GM19239 (cell line): Measurements from ENCODE around the gene MCOLN1.

Experiments used
- DNase-seq: peaks from one replicate; pipeline ENCODE4 v3.0.0; 2011; ENCODE audit warnings: low spot score; ENCODE audit not compliant: insufficient read length
- FAIRE-seq: peaks from 2 replicates; lab custom pipeline; 2011; peaks lifted over from hg19 to GRCh38; lab: Jason Lieb, UNC

The MCOLN1 gene

DNA sequence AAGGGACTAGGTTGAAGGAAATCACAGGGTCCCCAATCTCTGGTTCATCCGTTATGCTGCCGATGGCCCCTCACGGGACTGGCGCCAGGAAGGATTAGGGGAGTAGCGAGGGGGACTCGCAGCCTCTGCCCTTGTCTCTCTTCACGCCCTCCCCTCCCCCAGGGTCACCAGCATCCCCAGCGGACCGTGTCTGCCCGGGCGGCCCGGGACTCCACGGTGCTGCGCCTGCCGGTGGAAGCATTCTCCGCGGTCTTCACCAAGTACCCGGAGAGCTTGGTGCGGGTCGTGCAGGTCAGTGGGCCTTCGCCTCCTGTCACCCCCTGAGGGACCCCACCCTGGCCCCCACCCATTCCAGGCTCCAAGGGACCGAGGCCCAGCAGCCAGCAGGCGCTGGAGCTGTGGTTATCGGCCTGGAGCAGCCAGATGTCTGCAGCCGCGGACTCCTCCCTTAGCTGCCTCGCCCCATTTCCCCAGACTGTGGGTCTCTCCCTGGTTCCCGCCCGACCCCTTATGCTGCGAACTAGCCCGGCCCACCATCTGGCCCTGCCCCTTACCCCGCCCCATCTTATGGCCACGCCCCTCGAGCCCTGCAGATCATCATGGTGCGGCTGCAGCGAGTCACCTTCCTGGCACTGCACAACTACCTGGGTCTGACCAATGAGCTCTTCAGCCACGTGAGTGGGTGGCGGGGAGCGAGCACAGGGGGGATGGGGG, 18.5 kb downstream of the MCOLN1 start:
- DNase-seq (no peak), FAIRE-seq (no peak)

DNA sequence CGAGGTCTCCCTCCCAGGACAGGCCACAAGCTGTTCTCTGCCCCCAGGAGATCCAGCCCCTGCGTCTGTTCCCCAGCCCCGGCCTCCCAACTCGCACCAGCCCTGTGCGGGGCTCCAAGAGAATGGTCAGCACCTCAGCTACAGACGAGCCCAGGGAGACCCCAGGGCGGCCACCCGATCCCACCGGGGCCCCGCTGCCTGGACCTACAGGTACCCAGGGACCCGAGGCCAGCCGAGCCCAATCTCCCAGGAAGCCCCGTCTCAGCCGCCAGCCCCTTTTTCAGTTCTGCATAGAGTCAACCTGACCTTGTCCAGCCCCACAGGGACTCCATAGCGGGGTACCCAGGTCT, 19.0 kb downstream of the MCOLN1 start:
- FAIRE-seq (no peak), DNase-seq (no peak)

DNA sequence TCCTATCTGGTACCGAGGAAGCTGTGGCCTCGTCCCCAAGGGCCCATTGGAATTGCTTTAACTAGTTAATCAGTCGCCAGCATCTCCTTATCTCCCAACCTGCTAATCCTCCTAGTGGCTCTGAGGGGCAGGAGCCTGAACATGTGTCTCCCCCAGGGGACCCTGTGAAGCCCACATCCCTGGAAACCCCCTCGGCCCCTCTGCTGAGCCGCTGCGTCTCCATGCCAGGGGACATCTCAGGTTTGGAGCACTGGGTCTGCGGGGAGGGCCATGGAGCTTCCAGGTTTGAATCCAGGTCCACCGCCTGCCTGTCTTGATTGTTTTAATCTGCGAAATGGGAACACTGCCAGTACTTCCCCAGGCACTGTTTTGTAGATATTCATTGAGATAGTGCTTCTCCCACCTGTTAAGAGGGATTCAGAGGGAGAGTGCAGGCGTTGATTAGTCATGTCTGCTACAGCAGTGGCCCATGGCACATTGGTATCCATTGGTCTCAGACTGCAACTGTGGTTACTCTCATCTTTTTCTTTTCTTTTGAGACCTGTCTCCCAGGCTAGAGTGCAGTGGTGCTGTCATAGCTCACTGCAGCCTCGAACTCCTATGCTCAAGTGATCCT, 19.5 kb downstream of the MCOLN1 start:
- FAIRE-seq: no peak
- no peak for DNase-seq

DNA sequence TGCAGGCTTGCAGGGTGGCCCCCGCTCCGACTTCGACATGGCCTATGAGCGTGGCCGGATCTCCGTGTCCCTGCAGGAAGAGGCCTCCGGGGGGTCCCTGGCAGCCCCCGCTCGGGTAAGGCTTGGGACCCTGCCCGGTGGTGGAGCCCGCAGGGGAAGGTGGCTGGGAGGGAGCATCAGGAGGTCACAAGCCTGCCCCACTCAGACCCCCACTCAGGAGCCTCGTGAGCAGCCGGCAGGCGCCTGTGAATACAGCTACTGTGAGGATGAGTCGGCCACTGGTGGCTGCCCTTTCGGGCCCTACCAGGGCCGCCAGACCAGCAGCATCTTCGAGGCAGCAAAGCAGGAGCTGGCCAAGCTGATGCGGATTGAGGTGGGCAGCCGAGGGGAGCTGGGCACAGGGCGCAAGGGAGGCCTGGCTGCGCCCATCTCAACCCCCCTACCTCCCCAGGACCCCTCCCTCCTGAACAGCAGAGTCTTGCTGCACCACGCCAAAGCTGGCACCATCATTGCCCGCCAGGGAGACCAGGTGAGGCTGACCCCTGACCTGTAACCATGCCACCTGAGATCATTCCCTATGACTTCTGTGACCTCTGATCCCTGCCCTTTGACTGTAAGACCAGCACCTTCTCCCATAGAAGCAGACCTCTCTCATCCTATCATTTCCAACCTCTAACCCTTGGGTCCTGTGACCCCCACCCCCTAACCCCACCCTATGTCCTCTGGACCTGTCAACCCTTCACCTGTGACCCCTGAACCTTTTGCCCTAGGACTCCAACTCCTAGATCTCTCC, 20.3 kb downstream of the MCOLN1 start:
- DNase-seq (no peak), FAIRE-seq (no peak)

DNA sequence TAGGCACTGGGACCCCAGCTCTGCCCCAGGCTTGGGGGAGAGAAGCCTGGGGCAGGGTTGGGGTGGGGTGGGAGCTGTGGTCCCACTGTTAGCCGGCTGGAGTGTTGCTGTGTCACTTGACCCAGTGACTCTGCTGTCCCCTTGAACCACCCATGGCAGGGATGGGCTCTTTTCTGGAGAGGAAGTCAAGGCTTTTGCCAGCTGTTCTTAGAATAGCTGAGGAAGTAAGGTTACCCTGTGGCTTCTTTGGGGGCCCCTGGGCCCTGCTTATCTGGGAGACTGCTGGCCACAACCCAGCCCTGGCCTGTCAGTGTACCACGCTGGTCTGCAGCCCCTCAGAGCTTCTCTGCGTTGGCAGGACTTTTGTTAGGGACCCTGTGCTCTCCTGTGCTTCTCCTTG, 22.2 kb downstream of the MCOLN1 start:
- no peak for FAIRE-seq

DNA sequence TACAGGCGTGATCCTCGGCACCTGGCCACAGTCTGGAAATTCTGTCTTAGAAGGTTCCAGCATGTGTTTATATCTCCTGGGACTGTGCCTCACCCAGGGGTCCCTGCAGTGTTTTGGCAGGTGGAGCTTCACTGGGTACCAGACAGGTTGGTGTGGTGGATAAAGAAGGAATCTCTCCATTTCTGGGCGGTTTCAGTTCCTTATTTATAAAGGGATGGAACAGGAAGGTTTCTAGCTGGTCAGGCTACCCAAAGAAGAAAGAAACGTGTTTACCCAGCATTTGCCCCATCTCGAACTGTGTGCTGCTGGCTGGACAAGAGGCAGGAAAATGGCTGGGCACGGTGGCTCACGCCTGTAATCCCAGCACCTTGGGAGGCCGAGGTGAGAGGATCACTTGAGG, 22.9 kb downstream of the MCOLN1 start:
- no peak for FAIRE-seq
- DNase-seq: no peak

More for the DNA sequence above, 22.2 kb downstream of the MCOLN1 start:
- no peak for DNase-seq

DNA sequence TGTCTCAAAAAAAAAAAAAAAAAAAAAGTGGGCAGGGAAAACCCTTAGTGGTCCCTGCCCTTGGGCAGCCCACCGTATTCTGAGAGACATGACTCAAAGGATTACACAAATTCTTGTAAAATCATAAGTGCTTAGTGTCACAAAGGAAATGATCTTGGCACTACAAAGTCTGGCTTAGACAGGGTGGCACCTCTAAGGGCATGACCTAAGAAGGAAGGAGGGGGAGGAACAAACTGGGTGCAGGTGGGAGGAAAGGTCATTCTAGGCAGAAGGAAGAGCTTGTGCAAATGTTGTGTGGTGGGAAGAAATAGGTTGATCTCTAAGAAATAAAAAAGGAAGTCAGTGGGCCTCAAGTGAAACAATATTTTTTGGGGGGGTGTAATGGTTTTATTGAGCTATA, 23.5 kb downstream of the MCOLN1 start:
- FAIRE-seq: no peak
- DNase-seq: no peak

DNA sequence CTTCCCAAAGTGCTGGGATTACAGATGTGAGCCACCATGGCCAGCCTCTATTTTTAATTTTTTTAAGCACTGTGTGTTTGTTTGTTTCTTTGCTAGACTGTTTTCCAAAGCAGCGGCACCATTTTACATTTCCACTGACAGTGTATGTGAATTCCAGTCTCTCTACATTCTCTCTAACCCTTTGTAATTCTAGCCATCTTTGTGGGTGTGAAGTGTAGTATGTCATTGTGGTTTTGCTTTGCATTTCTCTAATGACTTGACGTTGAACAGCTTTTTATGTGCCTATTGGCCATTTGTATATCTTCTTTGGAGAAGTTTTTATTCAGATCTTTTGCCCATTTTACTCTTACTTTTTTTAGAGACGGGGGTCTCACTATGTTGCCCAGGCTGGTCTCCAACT, 24.7 kb downstream of the MCOLN1 start:
- FAIRE-seq: no peak

DNA sequence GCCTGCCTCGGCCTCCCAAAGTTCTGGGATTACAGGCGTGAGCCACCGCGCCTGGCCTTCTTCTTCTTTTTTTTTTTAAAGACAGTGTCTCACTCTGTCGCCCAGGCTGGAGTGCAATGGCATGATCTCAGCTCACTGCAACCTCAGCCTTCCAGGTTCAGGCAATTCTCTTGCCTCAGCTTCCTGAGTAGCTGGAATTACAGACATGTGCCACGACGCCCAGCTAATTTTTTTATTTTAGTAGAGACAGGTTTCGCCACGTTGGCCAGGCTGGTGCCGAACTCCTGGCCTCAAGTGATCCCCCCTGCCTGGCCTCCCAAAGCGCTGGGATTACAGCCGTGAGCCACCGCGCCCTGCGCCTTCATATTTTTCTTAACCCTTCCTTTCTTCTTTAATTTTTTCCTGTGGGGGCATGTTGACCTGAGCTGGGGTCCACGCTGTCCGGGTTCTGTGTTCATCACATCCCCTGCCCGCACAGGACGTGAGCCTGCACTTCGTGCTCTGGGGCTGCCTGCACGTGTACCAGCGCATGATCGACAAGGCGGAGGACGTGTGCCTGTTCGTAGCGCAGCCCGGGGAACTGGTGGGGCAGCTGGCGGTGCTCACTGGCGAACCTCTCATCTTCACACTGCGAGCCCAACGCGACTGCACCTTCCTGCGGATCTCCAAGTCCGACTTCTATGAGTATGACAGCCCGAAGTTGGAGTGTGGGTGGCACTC, 27.2 kb downstream of the MCOLN1 start:
- no peak for DNase-seq
- FAIRE-seq: no peak

More for the DNA sequence above, 24.7 kb downstream of the MCOLN1 start:
- DNase-seq: no peak

DNA sequence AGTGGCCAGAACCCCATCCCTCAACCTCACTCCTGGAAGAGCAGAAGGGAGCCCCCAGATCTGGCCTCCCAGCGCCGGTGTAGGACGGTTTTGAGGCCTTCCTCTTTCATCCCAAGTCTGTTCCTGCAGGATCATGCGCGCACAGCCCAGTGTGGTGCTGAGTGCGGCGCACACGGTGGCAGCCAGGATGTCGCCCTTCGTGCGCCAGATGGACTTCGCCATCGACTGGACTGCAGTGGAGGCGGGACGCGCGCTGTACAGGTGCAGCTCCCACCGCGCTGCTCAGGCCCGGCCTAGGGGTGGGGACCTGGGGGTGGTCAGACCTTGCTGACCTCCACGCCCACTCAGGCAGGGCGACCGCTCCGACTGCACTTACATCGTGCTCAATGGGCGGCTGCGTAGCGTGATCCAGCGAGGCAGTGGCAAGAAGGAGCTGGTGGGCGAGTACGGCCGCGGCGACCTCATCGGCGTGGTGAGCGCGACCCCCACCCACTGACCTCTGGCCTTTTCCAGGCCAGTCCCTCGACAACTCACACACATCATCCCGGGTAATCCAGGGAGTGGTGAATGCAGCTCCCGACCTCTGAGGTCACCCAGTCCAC, 27.8 kb downstream of the MCOLN1 start:
- DNase-seq (no peak), FAIRE-seq (no peak)

DNA sequence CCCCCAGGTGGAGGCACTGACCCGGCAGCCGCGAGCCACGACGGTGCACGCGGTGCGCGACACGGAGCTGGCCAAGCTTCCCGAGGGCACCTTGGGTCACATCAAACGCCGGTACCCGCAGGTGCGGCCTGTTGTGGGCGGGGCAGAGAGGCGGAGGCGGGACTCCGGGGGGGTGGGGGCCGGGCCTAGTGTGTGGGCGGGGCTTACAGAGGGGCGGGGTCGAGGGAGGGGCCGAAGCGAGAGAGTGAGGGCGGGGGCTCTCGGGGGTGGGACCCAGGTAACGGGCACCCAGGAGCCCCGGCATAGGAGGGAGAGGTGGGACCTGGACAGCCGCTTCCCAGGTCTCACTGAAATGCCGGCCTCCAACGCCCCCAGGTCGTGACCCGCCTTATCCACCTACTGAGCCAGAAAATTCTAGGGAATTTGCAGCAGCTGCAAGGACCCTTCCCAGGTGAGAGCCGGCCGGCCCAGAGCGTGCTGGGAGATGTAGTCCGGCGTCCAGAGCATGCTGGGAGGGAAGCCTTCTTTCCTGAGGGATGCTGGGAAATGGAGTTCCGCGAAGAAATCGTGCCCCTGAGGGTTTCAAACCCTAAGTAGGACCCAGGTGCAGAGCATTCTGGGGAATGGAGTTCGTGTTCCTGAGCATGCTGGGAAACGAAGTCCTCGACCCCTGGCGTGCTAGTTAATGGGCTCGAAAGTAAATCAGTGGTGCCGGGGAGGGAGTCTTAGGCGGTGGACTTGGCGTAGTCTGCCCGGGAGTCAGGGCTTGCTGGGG, 28.8 kb downstream of the MCOLN1 start:
- FAIRE-seq: peak; percentile 54
- peak; percentile 67 for DNase-seq

DNA sequence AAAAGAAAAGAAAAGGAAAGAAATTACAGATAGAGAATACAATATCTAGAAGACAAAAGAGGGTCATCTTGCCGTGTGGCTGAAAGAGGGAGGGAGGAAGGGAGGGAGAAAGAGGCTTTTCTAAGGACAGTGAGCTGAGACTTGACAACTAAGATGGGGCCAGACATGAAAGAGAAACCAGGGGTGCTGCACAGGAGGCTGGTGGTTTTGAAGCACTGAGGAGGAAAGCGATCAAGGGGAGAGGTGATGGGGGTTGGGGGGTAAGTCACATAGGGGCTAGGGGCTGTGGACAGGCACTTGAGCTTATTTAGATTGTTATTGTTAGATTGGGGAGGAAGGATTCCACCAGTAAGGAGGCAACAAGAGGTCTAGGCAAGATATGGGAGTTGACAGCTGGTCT, 30.4 kb downstream of the MCOLN1 start:
- DNase-seq: peak; percentile 41
- FAIRE-seq: peak; percentile 63

DNA sequence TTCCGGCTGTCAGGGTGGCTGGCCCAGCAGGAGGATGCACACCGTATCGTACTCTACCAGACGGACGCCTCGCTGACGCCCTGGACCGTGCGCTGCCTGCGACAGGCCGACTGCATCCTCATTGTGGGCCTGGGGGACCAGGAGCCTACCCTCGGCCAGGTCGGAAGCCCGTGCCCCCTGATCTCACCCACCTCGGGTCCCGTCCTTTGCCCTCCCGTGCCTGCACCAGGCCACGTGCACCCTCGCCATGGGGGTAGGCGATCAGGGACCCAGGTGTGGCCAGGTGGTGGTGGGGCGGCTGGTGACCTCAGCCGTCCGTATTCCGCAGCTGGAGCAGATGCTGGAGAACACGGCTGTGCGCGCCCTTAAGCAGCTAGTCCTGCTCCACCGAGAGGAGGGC, 32.1 kb downstream of the MCOLN1 start:
- no peak for DNase-seq
- no peak for FAIRE-seq

DNA sequence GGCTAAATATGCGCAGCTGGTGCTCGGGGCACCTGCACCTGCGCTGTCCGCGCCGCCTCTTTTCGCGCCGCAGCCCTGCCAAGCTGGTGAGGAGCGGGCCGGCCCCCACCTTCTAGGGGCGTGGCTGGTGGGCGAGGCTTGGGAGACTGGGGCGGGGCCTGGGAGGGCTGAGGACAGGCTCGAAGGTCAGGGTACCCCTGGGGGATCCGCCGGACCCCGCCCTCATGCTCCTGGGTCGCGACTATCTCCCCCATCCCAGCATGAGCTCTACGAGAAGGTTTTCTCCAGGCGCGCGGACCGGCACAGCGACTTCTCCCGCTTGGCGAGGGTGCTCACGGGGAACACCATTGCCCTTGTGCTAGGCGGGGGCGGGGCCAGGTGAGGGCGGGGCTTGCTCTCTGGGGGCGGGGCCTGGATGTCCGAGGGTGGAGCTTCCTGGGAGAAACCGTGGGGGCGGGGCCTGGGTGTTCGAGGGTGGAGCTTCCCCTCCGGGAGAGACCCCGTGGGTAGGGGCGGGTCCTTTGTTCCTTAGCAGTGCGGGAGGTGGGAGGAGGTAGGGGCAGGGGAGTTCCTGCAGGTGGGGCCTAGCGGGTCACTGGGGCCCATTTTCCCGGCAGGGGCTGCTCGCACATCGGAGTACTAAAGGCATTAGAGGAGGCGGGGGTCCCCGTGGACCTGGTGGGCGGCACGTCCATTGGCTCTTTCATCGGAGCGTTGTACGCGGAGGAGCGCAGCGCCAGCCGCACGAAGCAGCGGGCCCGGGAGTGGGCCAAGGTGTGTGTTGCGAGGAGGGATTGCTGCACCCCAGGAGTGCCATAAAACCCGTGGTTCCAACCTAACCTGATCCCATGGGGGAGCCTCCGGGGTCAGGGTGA, 32.8 kb downstream of the MCOLN1 start:
- no peak for FAIRE-seq
- DNase-seq: no peak

DNA sequence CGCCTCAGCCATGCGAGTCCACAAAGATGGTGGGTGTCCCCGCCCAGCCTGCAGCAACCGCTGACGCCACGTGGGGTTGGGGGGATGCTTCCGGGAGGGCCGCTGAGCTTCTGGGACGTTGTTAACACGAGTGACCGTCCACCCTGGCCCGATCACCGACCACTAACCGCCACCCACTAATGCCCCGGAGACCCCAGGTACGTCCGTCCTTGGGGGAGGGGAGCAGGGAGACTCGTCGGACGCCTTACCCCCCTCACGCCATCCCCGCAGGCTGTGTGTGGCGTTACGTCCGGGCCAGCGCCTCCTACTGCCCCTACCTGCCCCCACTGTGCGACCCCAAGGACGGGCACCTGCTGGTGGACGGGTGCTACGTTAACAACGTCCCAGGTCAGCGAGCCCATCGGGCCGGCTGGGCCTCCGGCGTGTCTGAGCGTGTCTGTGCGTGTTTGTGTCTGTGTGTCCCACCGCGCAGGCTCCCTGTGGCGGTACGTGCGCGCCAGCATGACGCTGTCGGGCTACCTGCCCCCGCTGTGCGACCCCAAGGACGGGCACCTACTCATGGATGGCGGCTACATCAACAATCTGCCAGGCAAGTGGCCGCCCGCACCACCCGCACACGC, 34.4 kb downstream of the MCOLN1 start:
- DNase-seq (no peak), FAIRE-seq (no peak)

DNA sequence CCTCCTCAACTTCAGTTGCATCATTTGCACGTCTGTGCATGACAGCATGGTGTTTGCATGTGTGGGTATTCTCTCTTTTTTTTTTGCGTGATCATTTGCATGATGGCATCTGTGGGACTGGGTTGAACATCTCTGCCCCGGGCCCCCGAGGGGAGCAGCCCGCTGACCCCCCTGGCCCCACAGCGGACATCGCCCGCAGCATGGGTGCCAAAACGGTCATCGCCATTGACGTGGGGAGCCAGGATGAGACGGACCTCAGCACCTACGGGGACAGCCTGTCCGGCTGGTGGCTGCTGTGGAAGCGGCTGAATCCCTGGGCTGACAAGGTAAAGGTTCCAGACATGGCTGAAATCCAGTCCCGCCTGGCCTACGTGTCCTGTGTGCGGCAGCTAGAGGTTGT, 36.2 kb downstream of the MCOLN1 start:
- no peak for DNase-seq
- no peak for FAIRE-seq

DNA sequence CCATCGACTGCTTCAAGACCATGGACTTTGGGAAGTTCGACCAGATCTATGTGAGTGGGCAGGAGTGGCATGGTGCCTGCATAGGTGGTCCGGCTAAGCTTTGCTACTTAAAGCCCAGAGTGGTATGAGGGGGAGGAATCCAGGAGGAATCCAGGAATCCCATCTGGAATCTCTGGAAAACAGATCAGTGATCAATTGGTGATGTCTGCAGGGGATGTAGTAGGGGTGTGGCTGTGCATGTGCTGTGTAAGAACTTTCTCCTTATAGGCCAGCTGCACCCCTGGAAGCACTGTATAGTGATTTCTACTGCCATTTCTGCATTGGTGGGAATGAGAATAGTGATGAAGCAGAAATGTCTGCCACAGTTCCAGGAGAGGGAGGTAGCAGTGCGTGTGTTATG, 36.7 kb downstream of the MCOLN1 start:
- FAIRE-seq (no peak), DNase-seq (no peak)

DNA sequence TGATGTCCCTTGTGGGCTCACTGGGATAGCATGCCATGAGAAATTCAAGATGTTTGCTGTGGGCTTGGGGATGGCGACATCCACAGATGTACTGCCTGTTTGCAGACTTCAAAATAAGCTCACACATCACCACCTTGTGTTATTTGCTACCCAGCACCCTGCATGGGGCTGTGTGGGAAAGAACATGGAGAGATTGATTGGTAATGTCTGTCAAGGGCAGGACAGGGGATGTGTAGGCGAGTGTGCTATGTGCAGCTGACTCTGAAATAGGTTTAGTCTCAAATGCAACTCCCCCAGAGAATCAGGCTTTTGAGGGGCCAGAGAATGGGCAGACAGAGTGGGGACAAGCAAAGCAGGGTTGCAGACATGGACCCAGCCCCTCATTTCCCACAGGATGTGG, 37.8 kb downstream of the MCOLN1 start:
- FAIRE-seq (no peak), DNase-seq (no peak)
